GM21515 (cell line): Measurements from ENCODE around the gene DRC7.

Experiments
- ATAC-seq: cut with Tn5 transposase; IDR thresholded peaks from one replicate; pipeline ENCODE4 v1.9.1; 2021; ENCODE audit not compliant: unreplicated experiment

DRC7 gene

DNA sequence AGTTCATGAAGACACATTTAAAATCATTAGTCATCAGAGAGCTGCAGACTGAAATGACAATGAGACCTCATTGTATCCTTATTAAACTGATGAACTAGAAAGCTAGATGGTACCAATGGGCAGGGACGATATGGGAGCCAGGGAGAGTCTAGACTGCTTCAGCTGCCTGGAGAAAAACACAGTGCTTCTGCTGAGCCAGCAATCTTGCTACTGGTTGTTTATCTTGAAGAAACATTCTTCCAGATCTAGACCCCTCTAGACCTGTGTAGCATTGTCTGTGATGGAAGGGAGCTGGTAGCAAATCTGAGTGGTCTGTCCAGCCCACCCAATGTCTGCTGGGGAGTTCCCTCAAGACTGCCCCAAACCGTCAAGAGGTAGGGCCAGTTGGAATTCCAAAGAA is 2.0 kb upstream of the DRC7 start:
- ATAC-seq, result no peak

DNA sequence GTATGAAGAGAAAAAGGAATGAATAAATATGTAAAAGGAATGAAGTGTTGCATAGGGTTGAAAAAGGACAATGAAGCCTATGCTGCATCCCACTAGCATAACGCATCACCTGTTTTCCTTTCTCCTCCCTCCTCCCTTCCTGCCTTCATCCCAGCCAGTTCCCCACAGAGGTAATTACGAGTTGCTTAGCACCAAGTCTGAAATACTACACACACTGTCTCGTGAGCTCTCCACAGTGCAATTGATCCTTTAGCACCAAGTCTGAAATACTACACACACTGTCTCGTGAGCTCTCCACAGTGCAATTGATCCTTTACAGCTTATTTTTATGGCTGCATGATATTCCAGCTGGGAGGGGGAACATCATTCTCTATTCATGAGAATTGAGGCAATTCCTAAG is 1.1 kb upstream of the DRC7 start:
- ATAC-seq, result no peak

DNA sequence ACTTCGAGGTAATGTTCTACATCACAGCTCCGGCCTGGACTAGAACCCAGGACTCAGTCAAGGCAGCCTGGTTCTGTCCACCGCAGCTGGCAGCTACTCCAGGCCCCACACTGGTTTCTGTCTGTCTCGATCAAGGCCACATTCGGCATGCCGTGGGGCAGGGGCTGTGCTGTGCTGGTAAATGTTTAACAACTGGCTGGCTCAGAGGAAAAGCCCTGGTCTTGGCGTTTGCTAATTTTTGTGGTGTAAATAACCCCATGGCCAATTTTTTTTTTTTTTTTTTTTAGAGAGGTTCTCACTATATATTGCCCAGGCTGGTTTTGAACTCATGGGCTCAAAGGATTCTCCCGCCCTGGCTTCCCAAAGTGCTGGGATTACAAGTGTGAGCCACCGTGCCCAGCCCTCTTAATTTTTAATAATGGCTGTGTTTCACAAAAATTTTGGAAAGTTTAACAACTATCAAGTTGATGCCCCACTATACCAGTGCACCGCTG is 328 bp upstream of the DRC7 start:
- ATAC-seq, result no peak

DNA sequence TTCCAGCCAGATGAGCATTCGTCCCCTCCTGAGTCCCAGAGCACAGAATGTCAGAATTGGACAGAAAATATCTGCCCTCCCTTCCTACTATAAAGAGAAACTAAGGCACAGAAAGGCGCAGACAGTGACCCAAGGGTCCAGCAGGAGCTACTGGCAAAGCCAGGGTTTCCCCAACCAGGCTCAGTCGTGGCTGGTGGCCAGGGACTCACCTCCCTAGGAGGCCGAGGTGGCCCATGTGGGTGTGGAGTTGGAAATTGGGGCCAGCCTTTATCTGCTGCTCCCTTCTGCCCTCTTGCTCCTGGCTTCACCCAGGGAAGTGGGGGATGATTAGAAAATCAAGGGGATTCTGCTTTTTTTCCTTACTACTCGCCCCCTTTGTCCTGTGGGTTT is 1.1 kb downstream of the DRC7 start:
- no peak for ATAC-seq

DNA sequence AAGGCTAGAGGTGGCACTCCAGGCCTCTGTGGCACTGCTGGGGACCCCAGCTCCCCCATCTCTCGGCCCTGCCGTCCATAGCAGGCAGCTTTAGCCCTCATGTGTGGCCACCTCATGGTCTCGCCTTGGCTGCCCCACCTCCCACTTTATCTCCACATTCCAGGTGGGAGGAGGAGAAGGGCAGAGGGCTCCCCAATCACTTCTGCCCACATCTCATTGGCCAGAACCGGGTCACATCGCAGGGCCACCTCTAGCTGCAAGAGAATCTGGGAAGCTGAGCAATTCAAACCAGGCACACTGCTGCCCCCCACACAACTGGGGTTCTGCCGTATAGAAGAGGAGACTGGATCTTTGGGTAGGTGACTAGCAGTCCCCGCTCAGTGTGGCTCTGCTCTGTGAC is 1.6 kb downstream of the DRC7 start:
- no peak for ATAC-seq

DNA sequence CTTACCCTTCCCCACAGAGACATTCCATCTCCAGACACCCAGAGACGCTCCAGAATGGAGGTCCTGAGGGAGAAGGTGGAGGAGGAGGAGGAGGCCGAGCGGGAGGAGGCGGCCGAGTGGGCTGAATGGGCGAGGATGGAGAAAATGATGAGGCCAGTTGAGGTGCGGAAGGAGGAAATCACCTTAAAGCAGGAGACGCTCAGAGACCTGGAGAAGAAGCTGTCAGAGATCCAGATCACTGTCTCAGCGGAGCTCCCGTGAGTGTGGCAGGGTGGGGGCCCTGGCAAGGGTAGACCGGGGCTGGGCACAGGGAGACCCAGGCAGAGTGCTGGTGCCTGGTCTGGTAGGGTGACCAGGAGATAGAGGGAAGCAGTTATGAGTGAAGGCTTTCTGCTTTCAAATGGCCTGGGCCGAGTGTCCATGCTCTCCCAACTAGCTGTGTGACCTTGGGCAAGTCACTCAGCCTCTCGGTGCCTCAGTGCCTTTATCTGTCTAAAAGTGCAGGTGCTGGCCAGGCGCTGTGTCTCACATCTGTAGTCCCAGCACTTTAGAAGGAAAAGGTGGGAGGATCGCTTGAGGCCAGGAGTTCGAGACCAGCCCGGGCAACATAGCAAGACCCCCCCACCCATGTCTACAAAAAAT is 3.4 kb downstream of the DRC7 start:
- no peak for ATAC-seq

DNA sequence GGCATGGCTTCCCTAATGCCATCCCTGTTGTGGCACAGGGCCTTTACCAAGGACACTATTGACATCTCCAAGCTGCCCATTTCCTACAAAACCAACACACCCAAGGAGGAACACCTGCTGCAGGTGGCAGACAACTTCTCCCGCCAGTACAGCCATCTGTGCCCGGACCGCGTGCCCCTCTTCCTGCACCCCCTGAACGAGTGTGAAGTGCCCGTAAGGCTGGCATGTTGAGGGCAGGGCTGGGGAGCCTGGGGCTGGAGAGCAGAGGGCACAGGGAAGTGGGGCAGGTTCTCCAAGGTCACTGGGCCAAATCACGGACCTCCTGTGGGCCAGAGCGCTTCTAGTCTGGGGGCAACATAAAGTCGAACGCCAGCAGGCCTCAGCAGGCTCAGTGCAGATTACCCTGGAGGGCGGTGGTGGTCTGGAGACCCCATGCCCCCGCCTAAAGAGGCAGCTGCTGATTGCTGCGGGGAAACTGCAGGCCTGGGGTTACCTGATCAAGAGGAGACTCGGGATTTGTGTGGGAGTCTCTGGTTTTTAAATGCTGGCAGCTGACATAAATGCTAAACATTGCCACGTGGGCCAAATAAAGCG is 4.3 kb downstream of the DRC7 start:
- ATAC-seq, result no peak

DNA sequence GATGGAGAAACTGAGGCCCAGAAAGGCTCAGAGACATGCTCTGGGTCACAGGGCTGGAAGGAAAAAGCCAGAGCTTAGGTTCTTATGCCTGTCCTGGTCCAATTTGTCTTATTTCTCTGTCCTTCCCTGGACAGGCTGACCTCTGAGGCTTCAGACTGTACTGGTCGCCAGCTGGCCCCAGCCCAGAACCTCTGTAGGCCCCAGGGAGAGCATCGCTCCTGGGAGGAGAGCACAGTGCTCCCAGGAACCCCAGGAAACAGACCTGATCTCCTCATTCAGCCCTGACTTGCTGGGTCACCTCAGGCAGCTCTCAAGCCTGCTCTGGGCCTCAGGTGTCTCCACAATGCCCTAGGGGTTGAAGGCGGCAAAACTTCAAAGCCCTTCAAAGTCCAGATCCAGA is 4.9 kb downstream of the DRC7 start:
- no peak for ATAC-seq

DNA sequence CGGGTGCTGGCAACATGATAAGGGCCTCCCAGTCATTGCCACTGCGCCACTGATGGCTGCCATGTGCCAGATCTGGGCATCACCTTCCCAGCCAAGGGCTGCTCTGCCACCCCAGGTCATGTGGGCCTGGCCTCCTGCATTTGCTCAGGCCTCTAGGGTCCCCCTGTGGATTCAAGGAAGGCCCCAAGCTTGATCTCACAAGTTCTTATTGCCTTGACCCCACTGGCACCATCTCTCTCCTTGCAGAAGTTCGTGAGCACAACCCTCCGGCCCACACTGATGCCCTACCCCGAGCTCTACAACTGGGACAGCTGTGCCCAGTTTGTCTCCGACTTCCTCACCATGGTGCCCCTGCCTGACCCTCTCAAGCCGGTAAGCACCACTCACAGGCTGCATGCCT is 5.3 kb downstream of the DRC7 start:
- ATAC-seq, result no peak

DNA sequence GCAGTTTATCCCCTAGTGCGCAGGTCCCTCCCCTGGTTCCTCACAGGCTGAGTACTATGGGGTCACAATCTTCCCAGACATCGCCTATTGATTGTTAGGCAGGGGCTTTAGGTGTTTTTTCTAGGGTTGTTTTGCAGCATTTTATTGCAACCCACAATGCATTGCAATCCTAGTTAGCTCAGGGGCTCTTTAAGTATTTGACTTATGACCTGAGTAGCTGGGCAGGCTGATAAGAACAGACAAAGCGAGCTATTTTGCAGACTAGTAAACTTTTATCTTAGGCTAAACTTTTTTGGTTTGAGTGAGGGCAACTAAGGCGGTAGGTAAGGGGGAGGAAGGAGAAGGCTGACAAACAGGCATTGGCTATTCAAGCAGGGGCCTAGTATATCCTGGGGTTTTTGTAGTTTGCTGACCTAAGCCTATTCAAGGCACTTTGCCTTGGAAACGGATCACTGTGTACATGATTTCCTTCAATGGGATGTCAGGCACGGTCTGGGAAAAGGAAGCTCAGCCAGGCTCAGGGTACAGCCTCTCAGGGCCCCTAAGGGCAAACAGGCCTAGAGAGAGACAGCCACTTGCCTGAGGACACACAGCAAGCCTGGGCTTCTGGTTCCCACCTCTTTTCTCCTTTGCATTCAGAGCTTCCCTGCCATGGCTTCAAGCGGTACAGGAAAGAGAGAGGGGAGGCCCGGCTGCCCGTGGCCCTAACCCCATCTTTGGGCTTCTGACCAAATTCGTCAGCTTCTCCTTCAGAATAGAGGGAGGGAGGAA is 6.4 kb downstream of the DRC7 start:
- no peak for ATAC-seq

DNA sequence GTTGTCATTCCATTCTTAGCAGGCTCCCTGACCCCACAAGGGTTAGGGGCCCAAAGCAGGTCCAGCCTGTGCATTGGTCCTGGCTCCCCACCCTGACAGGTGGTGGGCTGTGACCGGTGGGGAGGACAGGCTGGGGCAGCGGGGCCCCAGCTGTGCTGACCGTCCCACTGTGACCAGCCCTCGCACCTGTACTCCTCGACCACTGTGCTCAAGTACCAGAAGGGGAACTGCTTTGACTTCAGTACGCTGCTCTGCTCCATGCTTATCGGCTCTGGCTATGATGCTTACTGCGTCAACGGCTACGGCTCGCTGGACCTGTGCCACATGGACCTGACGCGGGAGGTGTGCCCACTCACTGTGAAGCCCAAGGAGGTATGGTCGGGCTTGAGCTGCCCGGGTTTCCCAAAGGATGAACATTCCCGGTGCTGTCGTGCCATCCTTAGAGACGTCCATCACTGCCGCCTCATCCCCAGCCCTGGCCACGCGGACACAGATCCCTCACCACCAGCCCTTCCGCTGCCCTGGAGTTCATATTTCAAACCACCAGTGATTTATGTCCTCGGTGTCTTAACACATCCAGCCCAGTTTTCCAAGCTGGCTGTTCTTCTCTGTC is 7.3 kb downstream of the DRC7 start:
- no peak for ATAC-seq

DNA sequence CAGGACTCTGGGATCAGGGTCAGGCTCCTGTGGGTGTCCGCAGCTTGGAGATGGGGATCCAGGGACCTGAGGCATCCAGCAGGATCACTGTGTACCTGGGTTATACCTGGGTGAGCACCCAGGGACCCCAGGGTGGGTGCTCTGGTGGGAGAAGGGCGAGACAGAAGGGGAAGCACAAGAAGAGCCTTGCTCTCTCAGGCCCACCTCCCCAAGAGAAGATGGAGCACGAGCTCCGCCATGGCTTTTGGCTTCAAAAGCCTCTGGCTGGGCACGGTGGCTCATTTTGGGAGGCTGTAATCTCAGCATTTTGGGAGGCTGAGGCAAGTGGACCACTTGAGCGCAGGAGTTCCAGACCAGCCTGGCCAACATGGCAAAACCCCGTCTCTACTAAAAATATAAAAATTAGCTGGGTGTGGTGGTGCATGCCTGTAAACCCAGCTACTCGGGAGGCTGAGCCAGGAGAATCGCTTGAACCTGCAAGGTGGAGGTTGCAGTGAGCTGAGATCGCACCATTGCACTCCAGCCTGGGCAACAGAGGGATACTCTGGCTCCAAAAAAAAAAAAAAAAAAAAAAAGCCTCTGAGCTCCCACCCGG is 8.9 kb downstream of the DRC7 start:
- no peak for ATAC-seq

DNA sequence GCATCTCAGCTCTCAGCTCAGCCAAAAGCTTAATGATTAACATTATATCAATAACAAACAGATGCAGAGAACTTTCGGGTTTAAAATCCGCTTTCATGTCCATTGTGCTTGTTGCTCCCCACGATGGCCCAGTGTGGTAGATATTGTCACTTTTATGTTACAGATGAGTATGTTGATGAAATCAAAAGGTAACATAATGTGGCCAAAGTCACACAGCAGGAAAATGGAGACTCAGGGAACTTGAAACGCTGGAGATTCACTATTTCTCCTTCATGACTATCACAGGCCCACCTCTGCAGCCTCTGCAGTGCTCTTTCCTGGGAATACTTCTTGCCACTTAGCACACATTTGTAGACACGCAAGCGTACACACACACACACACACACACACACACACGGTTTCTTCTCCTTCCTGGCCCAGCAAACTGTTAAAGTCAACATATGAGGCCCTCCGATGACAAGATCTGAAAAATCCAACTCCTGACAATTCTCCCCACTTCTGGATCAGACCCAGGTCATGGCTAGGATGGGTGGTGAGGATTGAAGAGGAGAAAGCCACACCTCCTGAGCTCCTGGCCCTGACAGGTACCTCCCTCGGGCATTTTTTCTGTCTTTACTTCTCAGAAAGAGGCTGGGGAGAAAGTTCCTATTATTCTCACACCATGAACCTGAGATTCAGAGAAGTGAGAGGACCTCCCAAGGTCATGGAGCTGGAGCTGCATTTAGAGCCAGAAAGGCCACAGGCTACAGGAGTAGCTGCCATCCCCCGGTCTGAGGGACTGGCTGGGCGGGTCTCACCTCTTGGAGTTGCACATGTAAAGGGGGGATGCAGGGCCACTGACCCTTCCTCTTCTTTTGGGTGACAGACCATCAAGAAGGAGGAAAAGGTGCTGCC is 9.7 kb downstream of the DRC7 start:
- ATAC-seq, result no peak

DNA sequence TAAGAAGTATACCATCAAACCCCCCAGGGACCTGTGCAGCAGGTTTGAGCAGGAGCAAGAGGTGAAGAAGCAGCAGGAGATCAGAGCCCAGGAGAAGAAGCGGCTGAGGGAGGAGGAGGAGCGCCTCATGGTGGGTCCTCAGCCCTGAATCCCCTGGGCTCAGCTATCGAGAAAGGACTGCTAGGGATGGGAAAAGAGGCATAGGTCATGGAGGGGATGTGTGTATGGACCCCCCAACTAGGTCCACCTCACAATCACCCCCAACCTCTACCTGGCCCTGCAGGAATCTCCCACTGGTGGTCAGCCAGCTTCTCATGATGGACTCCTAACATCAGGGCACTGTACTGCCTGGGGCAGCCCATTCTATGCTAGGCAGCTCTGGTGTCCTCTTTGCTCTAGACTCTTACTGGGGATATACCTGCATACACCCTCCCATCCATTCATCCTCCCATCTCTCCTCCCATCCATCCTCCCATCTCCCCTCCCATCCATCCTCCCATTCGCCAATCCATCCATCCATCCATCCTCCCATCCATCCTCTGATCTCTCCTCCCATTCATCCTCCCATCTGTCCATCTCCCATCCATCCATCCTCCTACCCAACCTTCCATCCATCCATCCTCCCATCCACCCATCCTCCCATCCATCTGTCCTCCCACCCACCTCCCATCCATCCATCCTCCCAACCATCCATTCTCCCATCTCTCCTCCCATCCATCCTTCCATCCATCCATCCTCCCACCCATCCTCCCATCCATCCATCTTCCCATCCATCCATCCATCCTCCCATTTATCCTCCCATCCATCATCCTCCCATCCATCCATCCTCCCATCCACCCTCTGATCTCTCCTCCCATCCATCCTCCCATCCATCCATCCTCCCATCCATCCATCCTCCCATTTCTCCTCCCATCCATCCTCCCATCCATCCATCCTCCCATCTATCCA is 10.6 kb downstream of the DRC7 start:
- no peak for ATAC-seq

DNA sequence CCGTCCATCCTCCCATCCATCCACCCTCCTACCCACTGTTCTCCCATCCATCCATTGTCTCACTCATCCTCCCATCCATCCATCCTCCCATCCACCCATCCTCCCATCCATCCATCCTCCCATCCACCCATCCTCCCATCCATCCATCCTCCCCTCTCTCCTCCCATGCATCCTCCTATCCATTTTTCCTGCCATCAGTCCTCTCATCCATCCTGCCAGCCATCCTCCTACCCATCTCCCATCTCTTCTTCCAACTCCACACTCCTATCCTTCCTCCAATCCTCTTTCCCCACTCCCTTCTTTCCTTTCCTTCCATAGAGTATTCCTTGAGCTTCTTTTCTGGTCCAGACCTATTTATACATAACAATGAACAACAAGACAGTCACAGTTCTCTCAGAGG is 12.1 kb downstream of the DRC7 start:
- no peak for ATAC-seq

DNA sequence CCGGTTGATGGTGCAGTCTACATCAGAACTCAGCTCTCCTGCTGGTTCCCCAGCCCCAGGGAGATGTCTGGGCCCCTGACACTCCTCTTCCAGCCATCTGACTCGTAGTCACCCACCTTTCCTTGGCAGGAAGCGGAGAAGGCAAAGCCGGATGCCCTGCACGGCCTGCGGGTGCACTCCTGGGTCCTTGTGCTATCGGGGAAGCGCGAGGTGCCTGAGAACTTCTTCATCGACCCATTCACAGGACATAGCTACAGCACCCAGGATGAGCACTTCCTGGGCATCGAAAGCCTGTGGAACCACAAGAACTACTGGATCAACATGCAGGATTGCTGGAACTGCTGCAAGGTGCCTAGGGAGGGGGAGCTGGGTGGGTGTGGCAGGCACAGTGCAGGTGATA is 12.7 kb downstream of the DRC7 start:
- no peak for ATAC-seq

DNA sequence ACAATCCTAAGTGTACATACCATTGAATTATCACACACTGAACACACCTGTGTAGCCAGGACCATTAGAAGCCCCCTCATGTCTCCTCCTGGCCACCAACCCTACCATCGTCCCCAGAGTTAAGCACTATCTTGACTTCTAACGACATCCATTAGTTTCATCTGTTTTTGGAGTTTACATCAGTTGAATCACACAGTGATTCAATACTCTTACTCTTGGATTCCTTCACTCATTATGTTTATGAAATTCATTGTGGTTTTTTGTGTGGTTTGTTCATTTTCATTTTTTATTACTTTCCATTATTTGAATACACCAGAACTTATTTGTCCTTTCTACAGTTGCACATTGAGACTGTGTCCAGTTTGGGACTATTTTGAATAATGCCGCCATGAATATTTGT is 13.6 kb downstream of the DRC7 start:
- no peak for ATAC-seq

DNA sequence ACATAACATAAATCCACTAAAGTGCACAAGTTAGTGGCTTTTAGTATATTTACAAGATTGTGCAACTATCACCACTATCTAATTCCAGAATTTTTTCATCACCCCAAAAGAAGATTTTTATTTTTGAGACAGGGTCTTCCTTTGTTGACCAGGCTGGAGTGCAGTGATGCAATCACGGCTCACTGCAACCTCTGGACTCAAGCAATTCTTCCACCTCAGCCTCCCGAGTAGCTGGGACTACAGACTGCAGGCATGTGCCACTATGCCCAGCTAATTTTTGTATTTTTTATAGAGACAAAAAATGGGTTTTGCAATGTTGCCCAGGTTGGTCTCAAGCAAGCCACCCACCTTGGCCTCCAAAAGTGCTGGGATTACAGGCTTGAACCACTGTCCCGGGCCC is 15.1 kb downstream of the DRC7 start:
- no peak for ATAC-seq

DNA sequence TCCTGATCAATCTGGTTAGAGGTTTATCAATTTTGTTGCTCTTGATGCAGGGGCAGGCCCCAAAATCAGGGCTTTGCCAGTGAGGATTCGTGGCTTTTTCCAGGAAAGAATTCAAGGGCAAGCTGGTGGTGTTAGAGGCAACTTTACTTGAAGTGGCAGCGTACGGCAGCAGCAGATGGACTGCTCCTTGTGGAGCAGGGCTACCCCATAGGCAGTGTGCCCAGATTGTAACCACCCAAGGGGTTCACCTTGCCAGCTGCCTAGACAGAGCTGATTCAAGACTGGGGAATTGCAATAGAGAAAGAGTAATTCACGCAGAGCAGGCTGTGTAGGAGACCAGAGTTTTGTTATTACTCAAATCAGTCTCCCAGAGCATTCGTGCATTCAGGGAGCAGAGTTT is 16.7 kb downstream of the DRC7 start:
- ATAC-seq, result no peak
